A549 treated with AZD9567 at 1 μM for 4 hours (cell line): Measurements from ENCODE around the gene TSHR. TPM values are rescaled to one million over a fixed set of nuclear protein-coding genes. Genes with fewer than 3 reads are reported as not detected.

Experiments
- total RNA-seq: library from RNA; stranded (reverse); fragments of 200-300 nt; extraction: Qiagen RNA extraction; gene quantifications from 5 replicates; pipeline ENCODE4 v1.2.3, GENCODE V29; 2022; ENCODE audit not compliant: insufficient read depth

Gene TSHR
- not detected in 5 replicates for total RNA-seq

DNA sequence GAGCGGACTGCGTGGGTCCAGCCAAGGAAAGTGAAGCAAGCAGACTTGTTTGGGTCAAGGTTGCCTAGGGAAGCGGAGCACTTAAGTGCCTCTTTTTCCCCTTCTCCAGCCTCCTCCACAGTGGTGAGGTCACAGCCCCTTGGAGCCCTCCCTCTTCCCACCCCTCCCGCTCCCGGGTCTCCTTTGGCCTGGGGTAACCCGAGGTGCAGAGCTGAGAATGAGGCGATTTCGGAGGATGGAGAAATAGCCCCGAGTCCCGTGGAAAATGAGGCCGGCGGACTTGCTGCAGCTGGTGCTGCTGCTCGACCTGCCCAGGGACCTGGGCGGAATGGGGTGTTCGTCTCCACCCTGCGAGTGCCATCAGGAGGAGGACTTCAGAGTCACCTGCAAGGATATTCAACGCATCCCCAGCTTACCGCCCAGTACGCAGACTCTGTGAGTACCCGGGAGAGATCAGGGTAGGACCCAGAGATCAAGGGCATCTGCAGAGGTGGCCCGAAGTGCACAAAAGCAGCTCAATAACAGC is at the start of gene TSHR:
TSHR (plus strand) TSS at position 206 of the 526 bp plus-strand sequence; CDS start at position 266, 60 bp downstream.

DNA sequence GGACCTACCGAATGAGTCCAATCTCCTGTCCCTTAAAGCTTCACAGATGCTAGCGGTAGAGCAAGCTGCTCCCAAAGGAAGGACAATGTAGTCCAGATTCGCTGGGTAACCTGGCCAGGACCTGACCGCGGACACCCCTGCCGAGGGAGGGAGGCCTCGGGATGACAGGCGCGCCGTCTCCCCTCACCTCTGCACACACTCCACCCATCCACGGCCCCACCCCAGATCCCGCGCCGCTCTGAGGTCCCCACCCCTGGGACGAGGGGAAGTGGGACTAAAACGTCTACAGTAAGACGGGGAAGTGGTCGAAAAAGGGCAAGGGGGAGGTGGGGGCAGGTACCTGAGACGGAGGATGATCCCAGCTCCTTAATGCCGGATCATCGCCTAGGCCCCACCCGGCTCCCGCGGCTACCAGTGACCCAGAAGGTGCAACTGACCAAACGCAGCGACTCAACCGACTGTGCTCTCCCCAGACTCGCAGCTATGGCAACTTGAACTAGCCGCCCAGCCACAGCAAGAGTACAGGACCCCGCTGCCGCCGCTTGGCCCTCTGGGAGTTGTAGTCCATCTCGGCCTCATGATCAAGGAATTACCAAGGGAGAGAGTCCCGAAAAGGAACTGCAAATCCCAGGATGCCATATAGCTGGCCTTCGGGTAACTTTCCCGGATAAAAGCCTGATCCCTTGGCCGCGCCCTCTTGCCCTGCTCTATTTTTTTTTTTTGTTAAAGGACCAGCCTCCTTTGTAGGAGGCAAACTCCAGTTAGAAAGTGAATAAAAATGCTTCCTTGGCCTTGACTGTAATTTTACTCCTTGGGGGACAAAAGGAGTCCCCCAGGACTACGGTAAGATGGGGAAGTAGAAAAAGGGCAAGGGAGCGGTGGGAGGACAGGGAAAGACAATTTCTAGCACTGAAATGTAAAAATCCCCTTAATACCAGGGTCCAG is 13.9 kb upstream of the TSHR start, which contains the start of gene CEP128:
CEP128 (minus strand) TSS at position 498 of the 945 bp plus-strand sequence.

Other genes with a start within 250 kb of the TSHR start
- gene CEP128, start 13.9 kb upstream of the TSHR start, total RNA-seq: 4.7 to 15.6 TPM (median 5.6 TPM) in 5 replicates